Keratinocyte (primary cell): ENCODE results near the gene CHD9. TPM values are rescaled to one million over a fixed set of nuclear protein-coding genes. Genes with fewer than 3 reads are reported as not detected.

Experiments
- DNase-seq: peaks from one replicate; pipeline ENCODE4 v3.0.0-alpha.2; 2011; ENCODE audit warnings: low read depth, missing footprints, low spot score
- FAIRE-seq: peaks from 2 replicates; lab custom pipeline; 2011; peaks lifted over from hg19 to GRCh38; lab: Jason Lieb, UNC
- H2AFZ ChIP-seq: 2 replicates; pipeline ENCODE4 v1.6.0; 2012; ENCODE audit warnings: low read length, control low read depth, inconsistent platforms; ENCODE audit not compliant: control insufficient read depth
- H3K27ac ChIP-seq: 2 replicates; pipeline ENCODE4 v1.5.1; 2011; ENCODE audit warnings: low read length; ENCODE audit not compliant: control insufficient read depth, insufficient read depth
- H3K27me3 ChIP-seq: 3 replicates; pipeline ENCODE4 v1.6.0; 2011; ENCODE audit warnings: low read length; ENCODE audit not compliant: control insufficient read depth, insufficient read depth; ENCODE audit errors: extremely low read depth
- H3K36me3 ChIP-seq, 2 experiments: 2 replicates in 1 of 2; 3 replicates in 1 of 2; pipeline ENCODE4 v1.5.1; 2011; ENCODE audit warnings: low read length in 2 of 2, mild to moderate bottlenecking in 1 of 2; ENCODE audit not compliant: control insufficient read depth in 2 of 2, insufficient read depth in 2 of 2; ENCODE audit errors: extremely low read depth in 1 of 2
- H3K4me1 ChIP-seq: 3 replicates; pipeline ENCODE4 v1.5.1; 2011; ENCODE audit warnings: low read length; ENCODE audit not compliant: control insufficient read depth, insufficient read depth; ENCODE audit errors: extremely low read depth
- H3K4me2 ChIP-seq: 3 replicates; pipeline ENCODE4 v1.6.0; 2011; ENCODE audit warnings: low read depth, low read length; ENCODE audit not compliant: control insufficient read depth, insufficient read depth; ENCODE audit errors: extremely low read depth
- H3K4me3 ChIP-seq, 3 experiments: fragments of 200-600 bp in 1 of 3; sonication (generic) in 1 of 3; 2 replicates in 2 of 3; 3 replicates in 1 of 3; pipeline ENCODE4 v1.5.1; 2011 to 2016; ENCODE audit warnings: low read length in 3 of 3, mild to moderate bottlenecking in 3 of 3, control low read depth in 2 of 3, inconsistent platforms in 1 of 3, low read depth in 1 of 3, mixed read lengths in 1 of 3, mixed run types in 1 of 3, moderate library complexity in 1 of 3; ENCODE audit not compliant: control insufficient read depth in 2 of 3, insufficient read depth in 2 of 3; ENCODE audit errors: extremely low read depth in 1 of 3
- H3K79me2 ChIP-seq: 2 replicates; pipeline ENCODE4 v1.6.0; 2012; ENCODE audit warnings: low read length; ENCODE audit not compliant: control insufficient read depth, insufficient read depth
- H3K9ac ChIP-seq: 3 replicates; pipeline ENCODE4 v1.6.0; 2011; ENCODE audit warnings: low read length; ENCODE audit not compliant: control insufficient read depth, insufficient read depth; ENCODE audit errors: extremely low read depth
- H3K9me1 ChIP-seq: 3 replicates; pipeline ENCODE4 v1.6.0; 2011; ENCODE audit warnings: low read length; ENCODE audit not compliant: control insufficient read depth, insufficient read depth; ENCODE audit errors: extremely low read depth
- H3K9me3 ChIP-seq: 2 replicates; pipeline ENCODE4 v1.5.1; 2012; ENCODE audit warnings: low read depth, low read length; ENCODE audit not compliant: control insufficient read depth
- H4K20me1 ChIP-seq: 3 replicates; pipeline ENCODE4 v1.6.0; 2011; ENCODE audit warnings: low read length; ENCODE audit not compliant: control insufficient read depth, insufficient read depth; ENCODE audit errors: extremely low read depth
- CTCF ChIP-seq, 3 experiments: IDR thresholded peaks in 1 of 3; conservative IDR thresholded peaks in 1 of 3; optimal IDR thresholded peaks in 1 of 3; 2 replicates in 2 of 3; 3 replicates in 1 of 3; pipeline versions ENCODE3 to v1.5.1; 2011; ENCODE audit warnings: low read length in 3 of 3, mild to moderate bottlenecking in 3 of 3, moderate library complexity in 2 of 3, control low read depth in 1 of 3, inconsistent platforms in 1 of 3; ENCODE audit not compliant: insufficient read depth in 2 of 3; ENCODE audit errors: extremely low read depth in 1 of 3
- EZH2 ChIP-seq: IDR thresholded peaks from one replicate; pipeline ENCODE4 v1.6.1; 2012; ENCODE audit warnings: inconsistent platforms, mild to moderate bottlenecking, low read length, moderate library complexity
- dilution Hi-C: fragments of 300-500 bp; cut with MboI; formaldehyde crosslinking; loops from one replicate; pipeline ENCODE4 v1.7.0; 2020; ENCODE audit warnings: low sequenced_read_pairs; ENCODE audit not compliant: extremely low pct_ligation_motif_present
- polyA plus RNA-seq, 5 experiments: library from polyadenylated mRNA; depleted of rRNA in 3 of 5; stranded (reverse) in 3 of 5; stranded (forward) in 1 of 5; unstranded in 1 of 5; fragments of >200 nt; gene quantifications; 1 replicate in 1 of 5; 2 replicates in 3 of 5; 3 replicates in 1 of 5; pipeline versions ENCODE4 v1.2.1 to v1.2.3, GENCODE V29; 2011 to 2012; ENCODE audit warnings: missing spikeins in 2 of 5, low read depth in 1 of 5, low replicate concordance in 1 of 5

CHD9 gene
- polyA plus RNA-seq, 1 donor (not counting 4 experiments of a cell fraction or from before 2014, with no cell fraction given): 32.8 TPM

GRCh38 chr16:53129281-53130158, 74.7 kb downstream of the CHD9 start:
- peaks cover 27% of the 10 kb centered on the region for H3K79me2 ChIP-seq
- FAIRE-seq: no peak

GRCh38 chr16:53130159-53131049, 75.6 kb downstream of the CHD9 start:
- Histone ChIP-seq H3K27me3 (no peaks in the 10 kb centered on the region), H3K79me2 (peaks cover 29% of the 10 kb centered on the region), H2AFZ (peak overlapping the region; percentile 79), H3K4me1 (peaks cover 9% of the 10 kb centered on the region), H4K20me1 (no peaks in the 10 kb centered on the region), H3K27ac (peak overlapping the region; percentile 80), H3K4me3 (peak overlapping the region; percentile 65 to 72 (median 70)), H3K9me3 (no peaks in the 10 kb centered on the region), H3K36me3 (no peaks in the 10 kb centered on the region), H3K9ac (peak overlapping the region; percentile 89), H3K4me2 (peak overlapping the region; percentile 82), H3K9me1 (no peaks in the 10 kb centered on the region)
- FAIRE-seq (no peak), DNase-seq (peak; percentile 30)
- dilution Hi-C loops: no loop called here
- TF ChIP-seq CTCF (optimal IDR thresholded peaks at IDR 0.05 in 1 of 3, IDR thresholded peaks at IDR 0.05 in 1 of 3, conservative IDR thresholded peaks at IDR 0.05 in 1 of 3; ENCODE audit: extremely low read depth in 1 of 3, insufficient read depth in 2 of 3, low read length in 3 of 3) (peak in 2 of 3 experiments; percentile 57 to 59), EZH2 (no peak)

More at GRCh38 chr16:53129281-53130158, 74.7 kb downstream of the CHD9 start:
- peak overlapping the region; percentile 79 for H2AFZ ChIP-seq
- no peak for DNase-seq
- no peaks in the 10 kb centered on the region for H3K36me3 ChIP-seq
- H4K20me1 ChIP-seq: no peaks in the 10 kb centered on the region
- peak overlapping the region; percentile 64 to 70 (median 65) for H3K4me3 ChIP-seq
- peak overlapping the region; percentile 80 for H3K27ac ChIP-seq
- H3K9ac ChIP-seq: peak overlapping the region; percentile 89
- TF ChIP-seq CTCF (optimal IDR thresholded peaks at IDR 0.05 in 1 of 3, IDR thresholded peaks at IDR 0.05 in 1 of 3, conservative IDR thresholded peaks at IDR 0.05 in 1 of 3; ENCODE audit: extremely low read depth in 1 of 3, insufficient read depth in 2 of 3, low read length in 3 of 3): no peak
- no peaks in the 10 kb centered on the region for H3K9me3 ChIP-seq
- H3K9me1 ChIP-seq: no peaks in the 10 kb centered on the region
- dilution Hi-C loops: no loop called here
- H3K4me2 ChIP-seq: peak overlapping the region; percentile 82
- H3K27me3 ChIP-seq: no peaks in the 10 kb centered on the region
- peaks cover 9% of the 10 kb centered on the region for H3K4me1 ChIP-seq
